ENCODE data around the gene BAIAP2.

- TF ChIP-seq CTCF (IDR thresholded peaks at IDR 0.05) (no peak), POLR2AphosphoS5 (IDR thresholded peaks at IDR 0.05) (no peak)
Observed at GRCh38 chr17:81131486-81132196, 96.7 kb downstream of the BAIAP2 start.
